Gastrocnemius medialis (tissue), 4 donors: ENCODE measurements around the gene KRT27. TPM values are rescaled to one million over a fixed set of nuclear protein-coding genes. Genes with fewer than 3 reads are reported as not detected.

ENCODE experiments used
- ATAC-seq, 2 donors: fragments of 150-250 bp; one replicate each; pipeline ENCODE4 v1.9.1; 2016
- DNase-seq, 2 donors: peaks; one replicate each; pipeline ENCODE4 v3.0.0-alpha.2; 2019
- H3K27ac ChIP-seq, 4 donors: fragments of 200-600 bp; sonication (generic); 1 replicate in 1 of 4; 2 replicates in 3 of 4; pipeline ENCODE4 v1.5.1; 2016 to 2018; ENCODE audit warnings: mild to moderate bottlenecking in 2 of 4, moderate library complexity in 1 of 4
- H3K27me3 ChIP-seq, 3 donors: fragments of 200-600 bp; sonication (generic) in 2 of 3; 1 replicate in 1 of 3; 2 replicates in 2 of 3; pipeline versions ENCODE4 v1.5.1 to v1.6.0; 2016 to 2019; ENCODE audit warnings: mild to moderate bottlenecking in 1 of 3, moderate library complexity in 1 of 3
- H3K36me3 ChIP-seq, 2 donors: fragments of 200-600 bp; sonication (generic) in 1 of 2; one replicate each; pipeline ENCODE4 v1.5.1; 2017 to 2018
- H3K4me1 ChIP-seq, 2 donors: fragments of 200-600 bp; sonication (generic) in 1 of 2; one replicate each; pipeline ENCODE4 v1.5.1; 2016 to 2017; ENCODE audit warnings: mild to moderate bottlenecking in 2 of 2
- H3K4me3 ChIP-seq, 4 donors: fragments of 200-600 bp; sonication (generic) in 3 of 4; 1 replicate in 1 of 4; 2 replicates in 3 of 4; pipeline ENCODE4 v1.5.1; 2016 to 2019; ENCODE audit warnings: mild to moderate bottlenecking in 2 of 4
- H3K9me3 ChIP-seq, 3 donors: fragments of 200-600 bp; sonication (generic) in 2 of 3; 1 replicate in 1 of 3; 2 replicates in 2 of 3; pipeline ENCODE4 v1.5.1; 2016 to 2019
- POLR2A ChIP-seq, 2 donors: fragments of 450-650 bp; IDR thresholded peaks; one replicate each; pipeline ENCODE4 v1.6.1; 2017; ENCODE audit warnings: antibody characterized with exemption in 2 of 2, mild to moderate bottlenecking in 2 of 2, moderate library complexity in 2 of 2
- in situ Hi-C, 4 donors: fragments of 200-750 bp; cut with MboI; loops; one replicate each; pipeline versions ENCODE4 v1.15.0 to v1.8.0; 2017; ENCODE audit warnings: low sequenced_read_pairs in 4 of 4
- intact Hi-C: fragments of 100-400 bp; cut with DNase I; formaldehyde crosslinking; loops from one replicate; pipeline ENCODE4 v1.15.1; 2023; ENCODE audit warnings: low total_unique reads
- total RNA-seq, 4 donors: library from RNA; depleted of rRNA; stranded (reverse); fragments of >200 nt; gene quantifications; one replicate each; pipeline versions ENCODE4 v1.1.0 to v1.2.3, GENCODE V29; 2016
- TF ChIP-seq, protein P1 (sequence below), 5 experiments: fragments of 450-650 bp in 3 of 5; fragments of 200-600 bp in 2 of 5; sonication (generic) in 2 of 5; IDR thresholded peaks in 4 of 5; conservative IDR thresholded peaks in 1 of 5; 1 replicate in 4 of 5; 2 replicates in 1 of 5; pipeline ENCODE4 v1.5.1; 2016 to 2019; ENCODE audit warnings: antibody characterized with exemption in 5 of 5, mild to moderate bottlenecking in 3 of 5, moderate library complexity in 3 of 5

KRT27 gene
- total RNA-seq, 4 donors from 2014 or later: not detected

DNA sequence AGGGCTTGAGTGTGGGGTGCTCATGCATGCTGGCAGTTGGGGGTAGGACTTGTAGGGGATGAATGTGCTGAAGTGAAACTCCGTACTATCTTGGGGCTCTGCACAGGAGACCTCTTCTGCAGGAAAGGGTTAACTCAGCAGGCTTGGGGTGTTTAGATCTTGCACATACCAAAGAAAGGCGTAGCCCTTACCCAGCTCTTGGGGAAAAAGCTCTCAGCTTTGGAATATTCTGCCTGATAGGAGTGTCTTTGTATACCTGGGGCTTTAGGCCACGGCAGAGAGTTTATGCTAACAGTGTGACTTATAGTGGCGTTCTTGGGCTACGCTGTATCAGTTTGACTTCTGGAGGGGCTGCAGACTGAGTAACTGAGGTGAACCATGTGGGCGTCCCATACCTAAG is 48.3 kb downstream of the KRT27 start:
- no peak overlapping the region for H3K4me3 ChIP-seq
- intact Hi-C loops: no loop called here
- no peaks in the 10 kb centered on the region for H3K36me3 ChIP-seq
- no peak for ATAC-seq
- peaks cover 3 to 5% (median 5%) of the 10 kb centered on the region in 3 donors for H3K27me3 ChIP-seq
- no peak for DNase-seq
- H3K27ac ChIP-seq: no peak overlapping the region
- no peaks in the 10 kb centered on the region for H3K9me3 ChIP-seq
- no peaks in the 10 kb centered on the region for H3K4me1 ChIP-seq
- in situ Hi-C loops: no loop called here
- no peak for TF ChIP-seq POLR2A (IDR thresholded peaks at IDR 0.05)
- TF ChIP-seq, protein P1, sequence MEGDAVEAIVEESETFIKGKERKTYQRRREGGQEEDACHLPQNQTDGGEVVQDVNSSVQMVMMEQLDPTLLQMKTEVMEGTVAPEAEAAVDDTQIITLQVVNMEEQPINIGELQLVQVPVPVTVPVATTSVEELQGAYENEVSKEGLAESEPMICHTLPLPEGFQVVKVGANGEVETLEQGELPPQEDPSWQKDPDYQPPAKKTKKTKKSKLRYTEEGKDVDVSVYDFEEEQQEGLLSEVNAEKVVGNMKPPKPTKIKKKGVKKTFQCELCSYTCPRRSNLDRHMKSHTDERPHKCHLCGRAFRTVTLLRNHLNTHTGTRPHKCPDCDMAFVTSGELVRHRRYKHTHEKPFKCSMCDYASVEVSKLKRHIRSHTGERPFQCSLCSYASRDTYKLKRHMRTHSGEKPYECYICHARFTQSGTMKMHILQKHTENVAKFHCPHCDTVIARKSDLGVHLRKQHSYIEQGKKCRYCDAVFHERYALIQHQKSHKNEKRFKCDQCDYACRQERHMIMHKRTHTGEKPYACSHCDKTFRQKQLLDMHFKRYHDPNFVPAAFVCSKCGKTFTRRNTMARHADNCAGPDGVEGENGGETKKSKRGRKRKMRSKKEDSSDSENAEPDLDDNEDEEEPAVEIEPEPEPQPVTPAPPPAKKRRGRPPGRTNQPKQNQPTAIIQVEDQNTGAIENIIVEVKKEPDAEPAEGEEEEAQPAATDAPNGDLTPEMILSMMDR (IDR thresholded peaks at IDR 0.05 in 4 of 5, conservative IDR thresholded peaks at IDR 0.05 in 1 of 5): no peak

DNA sequence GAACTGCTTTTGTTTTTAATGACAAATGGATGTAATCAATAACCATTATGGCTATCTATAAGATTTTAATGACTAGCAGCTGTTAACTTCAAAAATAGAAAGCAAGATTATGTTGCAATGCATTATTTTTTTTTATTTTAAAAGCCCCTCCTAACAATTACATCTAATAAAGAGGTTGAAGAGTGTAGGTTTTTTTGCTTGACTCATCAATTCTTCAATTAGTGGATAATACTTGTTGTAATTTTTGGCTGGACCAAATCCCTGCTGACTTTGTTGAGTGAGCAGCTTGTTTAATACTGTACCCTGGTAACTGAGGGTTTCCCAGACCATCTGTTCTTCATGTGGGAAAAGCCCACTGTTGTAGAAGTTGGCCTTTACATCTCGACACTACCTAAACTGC is 51.4 kb downstream of the KRT27 start:
- Histone ChIP-seq H3K36me3 (no peaks in the 10 kb centered on the region), H3K27me3 (peaks cover 3 to 5% (median 5%) of the 10 kb centered on the region in 3 donors), H3K4me3 (no peak overlapping the region), H3K27ac (no peak overlapping the region), H3K9me3 (no peaks in the 10 kb centered on the region), H3K4me1 (no peaks in the 10 kb centered on the region)
- in situ Hi-C loops: no loop called here
- TF ChIP-seq POLR2A (IDR thresholded peaks at IDR 0.05): no peak
- TF ChIP-seq, protein P1 (IDR thresholded peaks at IDR 0.05 in 4 of 5, conservative IDR thresholded peaks at IDR 0.05 in 1 of 5): no peak
- ATAC-seq (no peak), DNase-seq (no peak)
- intact Hi-C loops: no loop called here

DNA sequence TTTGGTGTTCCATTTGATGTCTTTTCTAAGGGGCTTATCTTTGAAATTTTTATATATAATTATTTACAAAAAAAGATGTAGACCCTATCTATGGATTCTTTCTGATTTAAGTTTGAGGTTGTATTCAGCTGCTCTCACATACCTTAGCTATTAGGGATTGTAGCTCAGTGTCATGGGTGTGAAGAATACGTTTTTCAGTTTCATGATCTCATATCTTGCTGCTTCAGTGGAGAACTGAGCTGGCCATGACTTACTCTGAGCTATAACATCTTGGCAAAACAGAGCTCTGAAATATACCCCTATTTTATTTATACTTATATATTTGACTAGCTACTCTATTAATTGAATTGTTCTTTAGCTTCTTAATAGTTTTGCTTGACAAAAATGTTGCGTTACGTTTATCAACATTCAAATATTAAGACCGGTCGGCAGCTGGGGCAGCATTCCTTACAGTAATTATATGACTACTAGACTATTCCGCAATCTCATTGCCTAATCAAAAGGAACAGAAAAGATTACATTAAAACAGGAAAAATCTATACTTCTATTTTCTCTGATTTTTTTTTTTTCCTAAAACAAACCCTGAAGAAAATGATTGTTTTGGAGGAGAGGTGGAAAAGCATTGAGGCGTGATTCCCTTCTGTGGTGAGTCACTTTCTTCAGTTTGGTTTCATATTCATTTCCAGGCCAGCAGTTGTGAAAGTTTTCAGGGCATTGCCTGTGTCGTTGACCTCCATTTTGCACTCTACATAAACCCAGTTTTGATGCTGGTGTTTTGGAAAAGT is 54.7 kb downstream of the KRT27 start:
- in situ Hi-C loops: no loop called here

DNA sequence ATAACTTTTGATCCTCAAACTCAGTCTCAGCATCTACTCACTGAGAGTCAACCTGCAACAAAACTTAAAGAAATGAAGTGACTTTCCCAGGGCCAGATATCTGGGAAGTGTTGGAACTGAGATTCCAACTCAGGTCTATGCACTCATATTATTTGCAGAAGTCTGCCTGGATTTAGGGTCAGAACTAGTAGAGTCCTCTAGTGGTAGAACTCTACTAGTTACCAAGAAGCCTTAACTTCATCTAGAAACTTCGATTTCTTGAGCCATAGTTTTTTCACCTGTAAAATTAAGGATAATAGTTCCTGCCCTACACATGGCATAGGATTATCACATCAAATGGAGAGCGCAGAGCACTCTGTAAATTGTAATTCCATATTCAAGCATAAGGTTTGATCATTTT is 55.4 kb downstream of the KRT27 start:
- H3K4me1 ChIP-seq: no peaks in the 10 kb centered on the region
- no peak overlapping the region for H3K4me3 ChIP-seq
- peaks cover 0 to 4% (median 0%) of the 10 kb centered on the region in 3 donors for H3K27me3 ChIP-seq
- in situ Hi-C loops: no loop called here
- ATAC-seq (no peak), DNase-seq (no peak)
- H3K36me3 ChIP-seq: no peaks in the 10 kb centered on the region
- no peak overlapping the region for H3K27ac ChIP-seq
- intact Hi-C loops: loop anchor here (1.0 kb wide), 1 partner anchor 107 kb away; no protein-coding TSS in a partner anchor
- no peak for TF ChIP-seq POLR2A (IDR thresholded peaks at IDR 0.05)
- TF ChIP-seq, protein P1 (IDR thresholded peaks at IDR 0.05 in 4 of 5, conservative IDR thresholded peaks at IDR 0.05 in 1 of 5): peak in 2 of 5 experiments; percentile 15 to 29
- H3K9me3 ChIP-seq: no peaks in the 10 kb centered on the region

More for the DNA sequence above, 54.7 kb downstream of the KRT27 start:
- intact Hi-C loops: loop anchor here (1.0 kb wide), 1 partner anchor 107 kb away; no protein-coding TSS in a partner anchor
- Histone ChIP-seq H3K4me1 (no peaks in the 10 kb centered on the region), H3K4me3 (no peak overlapping the region), H3K9me3 (no peaks in the 10 kb centered on the region), H3K27ac (no peak overlapping the region), H3K27me3 (peaks cover 0 to 5% (median 5%) of the 10 kb centered on the region in 3 donors), H3K36me3 (no peaks in the 10 kb centered on the region)
- ATAC-seq (no peak), DNase-seq (no peak)
- TF ChIP-seq POLR2A (IDR thresholded peaks at IDR 0.05): no peak
- TF ChIP-seq, protein P1 (IDR thresholded peaks at IDR 0.05 in 4 of 5, conservative IDR thresholded peaks at IDR 0.05 in 1 of 5): no peak

Other genes starting within 250 kb of the KRT27 start
- under 1 TPM in 1 of 4 donors, not detected in 3; 0.11 TPM for gene CCR7, start 217.1 kb downstream of the KRT27 start, total RNA-seq
- 10 to 100 TPM; 48.0 to 74.7 (median 64.5) TPM for gene SMARCE1, start 134.7 kb downstream of the KRT27 start, total RNA-seq
- gene KRT222, start 117.4 kb downstream of the KRT27 start, total RNA-seq: not detected
- not detected for gene KRT24, start 78.8 kb downstream of the KRT27 start, total RNA-seq
- not detected for gene KRT25, start 27.2 kb downstream of the KRT27 start, total RNA-seq
- gene KRT26, start 10.3 kb downstream of the KRT27 start, total RNA-seq: not detected
- gene KRT28, start 17.4 kb upstream of the KRT27 start, total RNA-seq: not detected
- gene KRT10, start 40.1 kb upstream of the KRT27 start, total RNA-seq: 10 to 100 TPM in 2 of 4 donors, 1 to 10 TPM in 1, under 1 TPM in 1; 0.20 to 21.9 (median 9.4) TPM
- not detected for gene KRT12, start 84.7 kb upstream of the KRT27 start, total RNA-seq
- gene KRT20, start 102.7 kb upstream of the KRT27 start, total RNA-seq: 1 to 10 TPM in 1 of 4 donors, not detected in 3; 2.7 TPM
- gene KRT23, start 155.1 kb upstream of the KRT27 start, total RNA-seq: under 1 TPM in 1 of 4 donors, not detected in 3; 0.42 TPM
- not detected for gene KRT39, start 184.4 kb upstream of the KRT27 start, total RNA-seq
- gene KRT40, start 201.8 kb upstream of the KRT27 start, total RNA-seq: not detected
- not detected for gene KRTAP3-3, start 211.6 kb upstream of the KRT27 start, total RNA-seq
- not detected for gene KRTAP3-2, start 217.4 kb upstream of the KRT27 start, total RNA-seq
- gene KRTAP3-1, start 226.6 kb upstream of the KRT27 start, total RNA-seq: not detected
- gene KRTAP1-5, start 244.7 kb upstream of the KRT27 start, total RNA-seq: not detected
- not detected for gene KRTAP1-4, start 247.6 kb upstream of the KRT27 start, total RNA-seq